H1 (cell line): Measurements from ENCODE around the gene TFAP2E. TPM values are rescaled to one million over a fixed set of nuclear protein-coding genes. Genes with fewer than 3 reads are reported as not detected.
"Not testable (repeated sequence)": the region's sequence is repeated elsewhere in the genome, so short reads cannot be mapped to it uniquely, and the experiment has no call there.

ENCODE experiments used
- CTCF ChIA-PET: fragments of 300-600 bp; sonication (Branson Sonifier 250); formaldehyde crosslinking; loops from one replicate; lab custom pipeline; 2021; ENCODE audit not compliant: partially characterized antibody; lab: Charles Lee
- POLR2A ChIA-PET: fragments of 300-600 bp; sonication (Branson Sonifier 250); formaldehyde crosslinking; loops from one replicate; lab custom pipeline; 2021; ENCODE audit warnings: inconsistent platforms; ENCODE audit not compliant: partially characterized antibody; lab: Charles Lee
- DNase-seq, 2 experiments: peaks; one replicate each; pipeline versions ENCODE4 v3.0.0 to v3.0.0-alpha.2; 2010 to 2022; ENCODE audit warnings: low spot score in 2 of 2, low read depth in 1 of 2, mixed read lengths in 1 of 2
- FAIRE-seq: peaks from 2 replicates; lab custom pipeline; 2011; peaks lifted over from hg19 to GRCh38; lab: Jason Lieb, UNC
- H2AFZ ChIP-seq: 2 replicates; pipeline ENCODE4 v1.8.1; 2012; ENCODE audit warnings: low read length, inconsistent platforms
- H2AK5ac ChIP-seq: 2 replicates; pipeline ENCODE4 v1.6.1; 2013; ENCODE audit warnings: low read depth, low read length
- H2BK120ac ChIP-seq: replicated peaks from 2 replicates; pipeline ENCODE3; 2013; ENCODE audit warnings: low read depth, low read length, inconsistent platforms
- H2BK12ac ChIP-seq: 2 replicates; pipeline ENCODE4 v1.6.1; 2013; ENCODE audit warnings: low read depth, low read length
- H2BK15ac ChIP-seq: 2 replicates; pipeline ENCODE4 v1.6.1; 2013; ENCODE audit warnings: low read length
- H2BK20ac ChIP-seq: 2 replicates; pipeline ENCODE4 v1.6.1; 2013; ENCODE audit warnings: low read length
- H2BK5ac ChIP-seq: 2 replicates; pipeline ENCODE4 v1.6.1; 2013; ENCODE audit warnings: low read depth, low read length
- H3K14ac ChIP-seq: 2 replicates; pipeline ENCODE4 v1.6.1; 2013; ENCODE audit warnings: inconsistent platforms; ENCODE audit not compliant: insufficient read length
- H3K18ac ChIP-seq: 2 replicates; pipeline ENCODE4 v1.6.1; 2013; ENCODE audit warnings: low read length; ENCODE audit errors: extremely low read depth
- H3K23ac ChIP-seq: 2 replicates; pipeline ENCODE4 v1.6.1; 2013; ENCODE audit warnings: inconsistent platforms; ENCODE audit not compliant: insufficient read length
- H3K23me2 ChIP-seq: 2 replicates; pipeline ENCODE4 v1.6.1; 2013; ENCODE audit warnings: low read depth, low read length
- H3K27ac ChIP-seq: 2 replicates; pipeline ENCODE4 v1.6.1; 2011; ENCODE audit warnings: low read depth, low read length, inconsistent platforms
- H3K27me3 ChIP-seq, 4 experiments: replicated peaks in 1 of 4; 1 replicate in 1 of 4; 2 replicates in 3 of 4; pipeline versions ENCODE4 v1.6.1 to v1.8.1; 2011 to 2013; ENCODE audit warnings: low read length in 3 of 4, mild to moderate bottlenecking in 3 of 4, inconsistent platforms in 2 of 4, mixed read lengths in 2 of 4, moderate library complexity in 1 of 4; ENCODE audit not compliant: control insufficient read depth in 3 of 4, insufficient read depth in 3 of 4; ENCODE audit errors: extremely low read depth in 1 of 4
- H3K36me3 ChIP-seq, 4 experiments: 2 replicates each; pipeline versions ENCODE4 v1.6.1 to v1.8.1; 2011 to 2013; ENCODE audit warnings: mild to moderate bottlenecking in 4 of 4, low read length in 3 of 4, moderate library complexity in 2 of 4, control low read depth in 1 of 4, inconsistent platforms in 1 of 4; ENCODE audit not compliant: insufficient read depth in 4 of 4, control insufficient read depth in 2 of 4
- H3K4ac ChIP-seq: replicated peaks from 2 replicates; pipeline ENCODE3; 2013; ENCODE audit warnings: low read length, low read depth, mixed read lengths, inconsistent platforms; ENCODE audit not compliant: insufficient read length
- H3K4me1 ChIP-seq, 4 experiments: replicated peaks in 1 of 4; 1 replicate in 1 of 4; 2 replicates in 3 of 4; pipeline versions ENCODE4 v1.6.1 to v1.8.1; 2011 to 2013; ENCODE audit warnings: low read length in 3 of 4, inconsistent platforms in 2 of 4, mixed read lengths in 1 of 4; ENCODE audit not compliant: insufficient read depth in 4 of 4, control insufficient read depth in 3 of 4
- H3K4me2 ChIP-seq, 2 experiments: 2 replicates each; pipeline versions ENCODE4 v1.6.1 to v1.8.1; 2011 to 2013; ENCODE audit warnings: low read depth in 2 of 2, low read length in 2 of 2, control low read depth in 1 of 2, inconsistent platforms in 1 of 2, mild to moderate bottlenecking in 1 of 2; ENCODE audit not compliant: insufficient read depth in 1 of 2
- H3K4me3 ChIP-seq, 4 experiments: fragments of 200-600, 300-600 bp in 1 of 4; sonication (generic), shearing (Covaris generic), sonication (Bioruptor Twin) in 1 of 4; 2 replicates each; pipeline versions ENCODE4 v1.5.1 to v1.8.1; 2011 to 2016; ENCODE audit warnings: low read length in 4 of 4, low read depth in 3 of 4, control low read depth in 2 of 4, inconsistent platforms in 2 of 4, mild to moderate bottlenecking in 2 of 4, mixed read lengths in 1 of 4, moderate library complexity in 1 of 4; ENCODE audit not compliant: insufficient read depth in 2 of 4; ENCODE audit errors: extremely low read depth in 1 of 4
- H3K56ac ChIP-seq: replicated peaks from 2 replicates; pipeline ENCODE3; 2013; ENCODE audit warnings: low read depth, mild to moderate bottlenecking, mixed read lengths, low read length, inconsistent platforms; ENCODE audit not compliant: insufficient read length
- H3K79me1 ChIP-seq: 2 replicates; pipeline ENCODE4 v1.6.1; 2013; ENCODE audit warnings: low read depth, low read length, control low read depth
- H3K79me2 ChIP-seq, 2 experiments: 2 replicates each; pipeline versions ENCODE4 v1.6.1 to v1.8.1; 2012 to 2013; ENCODE audit warnings: low read length in 2 of 2, mild to moderate bottlenecking in 2 of 2, inconsistent platforms in 1 of 2; ENCODE audit not compliant: insufficient read depth in 2 of 2, control insufficient read depth in 1 of 2
- H3K9ac ChIP-seq, 4 experiments: replicated peaks in 1 of 4; 1 replicate in 1 of 4; 2 replicates in 3 of 4; pipeline versions ENCODE4 v1.6.1 to v1.8.1; 2011 to 2013; ENCODE audit warnings: low read depth in 3 of 4, low read length in 3 of 4, control low read depth in 2 of 4, mild to moderate bottlenecking in 2 of 4, moderate library complexity in 2 of 4, inconsistent platforms in 1 of 4; ENCODE audit errors: extremely low read depth in 1 of 4
- H3K9me3 ChIP-seq, 2 experiments: 2 replicates each; pipeline versions ENCODE4 v1.6.1 to v1.8.1; 2012 to 2013; ENCODE audit warnings: mild to moderate bottlenecking in 2 of 2, moderate library complexity in 2 of 2, control low read depth in 1 of 2, inconsistent platforms in 1 of 2, low read depth in 1 of 2, low read length in 1 of 2, mixed read lengths in 1 of 2; ENCODE audit not compliant: insufficient read depth in 2 of 2
- H4K20me1 ChIP-seq, 2 experiments: replicated peaks in 1 of 2; 2 replicates each; pipeline versions ENCODE3 to v1.8.1; 2011 to 2013; ENCODE audit warnings: inconsistent platforms in 2 of 2, low read length in 2 of 2, mild to moderate bottlenecking in 1 of 2; ENCODE audit not compliant: insufficient read depth in 2 of 2, control insufficient read depth in 1 of 2
- H4K5ac ChIP-seq: 2 replicates; pipeline ENCODE4 v1.6.1; 2013; ENCODE audit warnings: low read length, low read depth, mixed read lengths, inconsistent platforms; ENCODE audit not compliant: insufficient read length
- H4K8ac ChIP-seq: 2 replicates; pipeline ENCODE4 v1.8.0; 2013; ENCODE audit warnings: mild to moderate bottlenecking, moderate library complexity, low read length, inconsistent platforms; ENCODE audit not compliant: insufficient read depth; ENCODE audit errors: extremely low read depth
- H4K91ac ChIP-seq: replicated peaks from 2 replicates; pipeline ENCODE3; 2013; ENCODE audit warnings: low read length, mixed read lengths, inconsistent platforms; ENCODE audit not compliant: insufficient read length
- WGBS, 2 experiments: shearing (Covaris generic) in 1 of 2; methylation state at CpG; one replicate each; pipeline versions ENCODE4 v1.1.6 to v1.1.7; 2013 to 2015; ENCODE audit warnings: low lambda C conversion rate in 2 of 2, mixed read lengths in 2 of 2, inconsistent platforms in 1 of 2, low coverage in 1 of 2, missing lambda C conversion rate in 1 of 2; ENCODE audit not compliant: insufficient replicate concordance in 2 of 2, insufficient coverage in 1 of 2, insufficient read length in 1 of 2; ENCODE audit errors: extremely low coverage in 1 of 2, missing lambda C conversion rate in 1 of 2; 5-methylcytosine and 5-hydroxymethylcytosine counted together
- polyA plus RNA-seq, 7 experiments: library from polyadenylated mRNA; depleted of rRNA in 3 of 7; stranded (reverse) in 5 of 7; unstranded in 2 of 7; fragments of >200 nt in 5 of 7; fragments of 200-250 nt in 2 of 7; gene quantifications; 1 replicate in 5 of 7; 2 replicates in 1 of 7; 4 replicates in 1 of 7; pipeline versions ENCODE4 v1.2.1 to v1.2.3, GENCODE V29; 2011 to 2013; ENCODE audit warnings: missing spikeins in 2 of 7, mixed read lengths in 2 of 7
- total RNA-seq: library from RNA; stranded (reverse); fragmentation: NEBNext Ultra II Directional; extraction: Animal tissue kit (Norgen Biotek cat#: 25700); gene quantifications from 2 replicates; pipeline ENCODE4 v1.2.1, GENCODE V29; 2021

Gene TFAP2E
- total and polyA plus RNA-seq, 2 of the 8 experiments (the other 6 are each of a cell fraction or from before 2014, with no cell fraction given) = 0.24 to 0.50 TPM

DNA sequence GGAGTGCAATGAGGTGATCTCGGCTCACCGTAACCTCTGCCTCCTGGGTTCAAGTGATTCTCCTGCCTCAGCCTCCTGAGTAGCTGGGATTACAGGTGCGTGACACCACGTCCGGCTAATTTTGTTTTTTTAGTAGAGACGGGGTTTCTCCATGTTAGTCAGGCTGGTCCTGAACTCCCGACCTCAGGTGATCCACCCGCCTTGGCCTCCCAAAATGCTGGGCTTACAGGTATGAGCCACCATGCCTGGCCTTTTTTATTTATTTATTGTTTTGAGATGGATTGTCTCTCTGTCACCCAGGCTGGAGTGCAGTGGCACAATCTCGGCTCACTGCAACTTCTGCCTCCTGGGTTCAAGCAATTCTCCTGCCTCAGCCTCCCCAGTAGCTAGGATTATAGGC is 8.5 kb downstream of the TFAP2E start:
- 93% methylated on average over 4 of the region's 9 CpGs; no CpG with 5 or more reads in 1 of the 2 experiments for WGBS, 2 experiments
- not testable (repeated sequence) for H2BK15ac ChIP-seq

More for the DNA sequence above, 8.5 kb downstream of the TFAP2E start:
- H3K4ac ChIP-seq, H2BK12ac ChIP-seq, H2AFZ ChIP-seq, H3K4me1 ChIP-seq, H2BK20ac ChIP-seq, H3K56ac ChIP-seq, H2AK5ac ChIP-seq, H3K9ac ChIP-seq, H3K23ac ChIP-seq, H4K91ac ChIP-seq, H4K8ac ChIP-seq, H3K27ac ChIP-seq, H4K5ac ChIP-seq, POLR2A ChIA-PET, DNase-seq, H3K4me3 ChIP-seq, H3K36me3 ChIP-seq, H2BK120ac ChIP-seq, H3K79me2 ChIP-seq, H3K18ac ChIP-seq, H3K14ac ChIP-seq, H4K20me1 ChIP-seq, H3K79me1 ChIP-seq, FAIRE-seq, H2BK5ac ChIP-seq, H3K4me2 ChIP-seq, H3K9me3 ChIP-seq: not testable (repeated sequence)
- Histone ChIP-seq H3K27me3 (peaks cover 19 to 26% (median 25%) of the 10 kb centered on the region in 4 experiments), H3K23me2 (peaks cover 14% of the 10 kb centered on the region; the same call in 1 of the 2 replicates)
- CTCF ChIA-PET = interaction anchor here (1.3 to 8.5 kb wide), 3 partner anchors 10 to 145 kb away, joined by 3 to 63 read pairs (median 4); no protein-coding TSS in a partner anchor
